ENCODE data around the gene HIVEP1.
A peak's percentile ranks its signal among the peaks of the same experiment; 100 is the strongest.
"Not testable (repeated sequence)": the region's sequence is repeated elsewhere in the genome, so short reads cannot be mapped to it uniquely, and the experiment has no call there.

HIVEP1 gene

GRCh38 chr6:12148841-12149240, 136.7 kb downstream of the HIVEP1 start:
- TF ChIP-seq CTCF (conservative IDR thresholded peaks at IDR 0.05; ENCODE audit: low read length): no peak
- no peak overlapping the region for H3K4me3 ChIP-seq (ENCODE audit: low read length)
- peak; percentile 8 for DNase-seq (ENCODE audit: low read depth)

GRCh38 chr6:12149944-12150510, 137.9 kb downstream of the HIVEP1 start:
- TF ChIP-seq CTCF (conservative IDR thresholded peaks at IDR 0.05; ENCODE audit: low read length): no peak

DNA sequence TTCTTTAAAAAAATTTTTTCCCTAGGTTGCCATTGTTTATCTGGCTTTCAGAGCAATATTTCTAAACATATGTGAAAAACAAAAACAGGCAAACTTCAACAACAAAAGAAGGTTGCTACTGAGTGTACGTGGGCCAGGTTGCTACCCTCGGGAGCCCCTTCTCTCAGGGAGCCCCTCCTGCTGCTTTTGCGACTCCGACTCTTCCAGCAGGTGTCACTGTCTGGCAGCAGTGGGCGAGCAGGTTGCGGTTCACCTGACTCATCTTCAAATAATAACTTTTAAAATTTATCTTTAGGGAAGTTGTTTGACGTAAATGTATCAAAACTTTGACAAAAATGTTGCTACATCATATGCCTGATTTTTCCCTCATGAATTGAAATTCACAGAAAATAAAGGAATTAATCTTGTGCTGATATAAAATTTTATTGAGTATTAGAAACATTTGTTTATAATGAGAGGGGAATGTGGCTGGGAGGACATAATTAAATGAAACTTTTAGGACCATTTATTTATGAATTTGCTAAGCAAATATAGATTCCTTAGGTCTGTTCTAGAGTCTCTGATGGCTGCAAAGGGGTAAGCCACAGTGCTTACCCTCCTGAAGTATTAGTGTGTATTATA, 138.8 kb downstream of the HIVEP1 start:
- no peak overlapping the region for H3K4me3 ChIP-seq (ENCODE audit: low read length)
- peak; percentile 27 for TF ChIP-seq CTCF (conservative IDR thresholded peaks at IDR 0.05; ENCODE audit: low read length)
- no peak for DNase-seq (ENCODE audit: low read depth)

More at GRCh38 chr6:12149944-12150510, 137.9 kb downstream of the HIVEP1 start:
- no peak overlapping the region for H3K4me3 ChIP-seq (ENCODE audit: low read length)
- DNase-seq (ENCODE audit: low read depth): no peak

- TF ChIP-seq CTCF (conservative IDR thresholded peaks at IDR 0.05; ENCODE audit: low read length): no peak
- H3K4me3 ChIP-seq (ENCODE audit: low read length): no peak overlapping the region
- DNase-seq (ENCODE audit: low read depth): no peak
These were observed 139.3 kb downstream of the HIVEP1 start for GRCh38 chr6:12151433-12151820.

GRCh38 chr6:12152023-12152970, 140.2 kb downstream of the HIVEP1 start:
- no peak for TF ChIP-seq CTCF (conservative IDR thresholded peaks at IDR 0.05; ENCODE audit: low read length)
- no peak overlapping the region for H3K4me3 ChIP-seq (ENCODE audit: low read length)
- DNase-seq (ENCODE audit: low read depth): no peak

- H3K4me3 ChIP-seq (ENCODE audit: low read length); DNase-seq (ENCODE audit: low read depth): not testable (repeated sequence)
These were observed 143.7 kb downstream of the HIVEP1 start for GRCh38 chr6:12155769-12156168.

- no peak for DNase-seq (ENCODE audit: low read depth)
- no peak overlapping the region for H3K4me3 ChIP-seq (ENCODE audit: low read length)
These were observed 146.7 kb downstream of the HIVEP1 start for GRCh38 chr6:12158686-12159415.

More at GRCh38 chr6:12158686-12159415, 146.7 kb downstream of the HIVEP1 start:
- 0 out of 2 replicates have a peak, but pooled peaks have one; percentile 8 for TF ChIP-seq CTCF (conservative IDR thresholded peaks at IDR 0.05; ENCODE audit: low read length)
